Smooth muscle cell (in vitro differentiated cells): ENCODE results near the gene SERPINA4. TPM values are rescaled to one million over a fixed set of nuclear protein-coding genes. Genes with fewer than 3 reads are reported as not detected.

Experiments used
- DNase-seq: peaks from one replicate; lab custom pipeline; 2025; ENCODE audit not compliant: unreplicated experiment; lab: John Stamatoyannopoulos, UW
- H2AFZ ChIP-seq: fragments of 200-600 bp; sonication (generic); 2 replicates; pipeline ENCODE4 v1.6.0; 2016; ENCODE audit warnings: antibody characterized with exemption, low read depth, mild to moderate bottlenecking
- H3F3A ChIP-seq: fragments of 200-600 bp; sonication (generic); 2 replicates; pipeline ENCODE4 v1.6.0; 2017; ENCODE audit warnings: antibody characterized with exemption, low read depth
- H3K27ac ChIP-seq: fragments of 200-600 bp; sonication (generic); 2 replicates; pipeline ENCODE4 v1.5.1; 2016; ENCODE audit warnings: low read depth, mild to moderate bottlenecking
- H3K27me3 ChIP-seq: fragments of 200-600 bp; sonication (generic); 2 replicates; pipeline ENCODE4 v1.6.1; 2016; ENCODE audit warnings: low read depth, mild to moderate bottlenecking
- H3K36me3 ChIP-seq: fragments of 200-600 bp; sonication (generic); 2 replicates; pipeline ENCODE4 v1.5.1; 2016; ENCODE audit warnings: low read depth
- H3K4me1 ChIP-seq: fragments of 200-600 bp; sonication (generic); 2 replicates; pipeline ENCODE4 v1.5.1; 2016; ENCODE audit warnings: low read depth
- H3K4me2 ChIP-seq: fragments of 200-600 bp; sonication (generic); 2 replicates; pipeline ENCODE4 v1.6.0; 2016; ENCODE audit warnings: mild to moderate bottlenecking
- H3K4me3 ChIP-seq: fragments of 200-600 bp; sonication (generic); 2 replicates; pipeline ENCODE4 v1.5.1; 2016; ENCODE audit warnings: mild to moderate bottlenecking
- H3K79me2 ChIP-seq: fragments of 200-600 bp; sonication (generic); 2 replicates; pipeline ENCODE4 v1.6.0; 2016; ENCODE audit warnings: low read depth, mild to moderate bottlenecking
- H3K9ac ChIP-seq: fragments of 200-600 bp; sonication (generic); 2 replicates; pipeline ENCODE4 v1.6.0; 2016; ENCODE audit warnings: low read depth
- H3K9me3 ChIP-seq: fragments of 200-600 bp; sonication (generic); replicated peaks from 2 replicates; pipeline ENCODE4 v1.5.1; 2016; ENCODE audit warnings: low read depth
- H4K20me1 ChIP-seq: fragments of 200-600 bp; sonication (generic); 2 replicates; pipeline ENCODE4 v1.6.0; 2016; ENCODE audit warnings: low read depth
- WGBS: methylation state at CpG from one replicate; pipeline ENCODE4 v1.1.7; 2016; ENCODE audit warnings: low lambda C conversion rate; 5-methylcytosine and 5-hydroxymethylcytosine counted together
- polyA plus RNA-seq: library from polyadenylated mRNA; unstranded; fragments of >200 nt; fragmentation: Nextera tagmentation; extraction: Ambion mirVana; gene quantifications from 2 replicates; pipeline ENCODE4 v1.2.1, GENCODE V29; 2016
- total RNA-seq: library from RNA; depleted of rRNA; stranded (reverse); fragments of >200 nt; gene quantifications from 2 replicates; pipeline ENCODE4 v1.2.3, GENCODE V29; 2014
- TF ChIP-seq, protein P1 (sequence below): fragments of 200-600 bp; sonication (generic); IDR thresholded peaks from 2 replicates; pipeline ENCODE4 v1.5.1; 2017; ENCODE audit warnings: borderline replicate concordance, mild to moderate bottlenecking, antibody characterized with exemption; ENCODE audit not compliant: insufficient read depth, poor library complexity, severe bottlenecking

SERPINA4 gene
- total and polyA plus RNA-seq, 2 experiments from 2014 or later: not detected

- H3K9me3 ChIP-seq: no peaks in the 10 kb centered on the region
- TF ChIP-seq, protein P1, sequence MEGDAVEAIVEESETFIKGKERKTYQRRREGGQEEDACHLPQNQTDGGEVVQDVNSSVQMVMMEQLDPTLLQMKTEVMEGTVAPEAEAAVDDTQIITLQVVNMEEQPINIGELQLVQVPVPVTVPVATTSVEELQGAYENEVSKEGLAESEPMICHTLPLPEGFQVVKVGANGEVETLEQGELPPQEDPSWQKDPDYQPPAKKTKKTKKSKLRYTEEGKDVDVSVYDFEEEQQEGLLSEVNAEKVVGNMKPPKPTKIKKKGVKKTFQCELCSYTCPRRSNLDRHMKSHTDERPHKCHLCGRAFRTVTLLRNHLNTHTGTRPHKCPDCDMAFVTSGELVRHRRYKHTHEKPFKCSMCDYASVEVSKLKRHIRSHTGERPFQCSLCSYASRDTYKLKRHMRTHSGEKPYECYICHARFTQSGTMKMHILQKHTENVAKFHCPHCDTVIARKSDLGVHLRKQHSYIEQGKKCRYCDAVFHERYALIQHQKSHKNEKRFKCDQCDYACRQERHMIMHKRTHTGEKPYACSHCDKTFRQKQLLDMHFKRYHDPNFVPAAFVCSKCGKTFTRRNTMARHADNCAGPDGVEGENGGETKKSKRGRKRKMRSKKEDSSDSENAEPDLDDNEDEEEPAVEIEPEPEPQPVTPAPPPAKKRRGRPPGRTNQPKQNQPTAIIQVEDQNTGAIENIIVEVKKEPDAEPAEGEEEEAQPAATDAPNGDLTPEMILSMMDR: no peak
- no peaks in the 10 kb centered on the region for H3K36me3 ChIP-seq
- WGBS: 94% methylated on average over 6 of the region's 6 CpGs
- H3K4me3 ChIP-seq: no peak overlapping the region
- no peak overlapping the region for H3K4me2 ChIP-seq
- no peak for DNase-seq
- no peak overlapping the region for H3K9ac ChIP-seq
- no peaks in the 10 kb centered on the region for H3F3A ChIP-seq
- no peak overlapping the region for H2AFZ ChIP-seq
- no peaks in the 10 kb centered on the region for H3K27me3 ChIP-seq
- no peaks in the 10 kb centered on the region for H3K4me1 ChIP-seq
- no peaks in the 10 kb centered on the region for H3K79me2 ChIP-seq
- H4K20me1 ChIP-seq: no peaks in the 10 kb centered on the region
- no peak overlapping the region for H3K27ac ChIP-seq
Measured at GRCh38 chr14:94515856-94516255, 45.4 kb upstream of the SERPINA4 start.

DNA sequence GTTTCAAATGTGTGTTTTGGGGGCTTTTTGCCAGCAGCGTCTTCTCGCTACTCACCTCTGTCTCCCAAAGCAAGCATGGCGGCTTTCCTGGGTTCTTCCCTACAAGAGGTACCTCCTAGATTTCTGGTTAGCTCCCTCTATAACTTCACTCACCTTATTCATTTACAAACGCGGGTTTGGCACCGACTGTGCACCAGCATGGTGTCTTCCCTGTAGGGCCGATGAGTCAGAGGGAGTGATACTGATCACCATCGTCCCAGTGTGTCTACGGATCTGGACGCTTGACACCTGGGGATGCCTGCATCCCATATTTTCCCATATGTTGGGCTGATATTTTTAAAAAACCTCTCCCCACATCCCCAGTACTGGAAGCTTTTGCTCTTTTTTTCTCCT lies 44.0 kb upstream of the SERPINA4 start:
- no peaks in the 10 kb centered on the region for H3K36me3 ChIP-seq
- WGBS: 67% methylated on average over 10 of the region's 10 CpGs
- H3K27me3 ChIP-seq: no peaks in the 10 kb centered on the region
- H3K4me2 ChIP-seq: no peak overlapping the region
- H3K4me1 ChIP-seq: no peaks in the 10 kb centered on the region
- no peaks in the 10 kb centered on the region for H3K9me3 ChIP-seq
- H3K27ac ChIP-seq: no peak overlapping the region
- no peaks in the 10 kb centered on the region for H4K20me1 ChIP-seq
- no peak overlapping the region for H3K9ac ChIP-seq
- H3F3A ChIP-seq: no peaks in the 10 kb centered on the region
- no peak overlapping the region for H3K4me3 ChIP-seq
- H3K79me2 ChIP-seq: no peaks in the 10 kb centered on the region
- TF ChIP-seq, protein P1: no peak
- H2AFZ ChIP-seq: no peak overlapping the region
- no peak for DNase-seq

GRCh38 chr14:94517641-94518257 lies 43.5 kb upstream of the SERPINA4 start:
- DNase-seq: no peak
- Histone ChIP-seq H3K4me3 (no peak overlapping the region), H2AFZ (no peak overlapping the region), H3K4me1 (no peaks in the 10 kb centered on the region), H3F3A (no peaks in the 10 kb centered on the region), H3K27me3 (no peaks in the 10 kb centered on the region), H3K9ac (no peak overlapping the region), H3K9me3 (no peaks in the 10 kb centered on the region), H3K36me3 (no peaks in the 10 kb centered on the region), H3K27ac (no peak overlapping the region), H3K4me2 (no peak overlapping the region), H4K20me1 (no peaks in the 10 kb centered on the region), H3K79me2 (no peaks in the 10 kb centered on the region)
- TF ChIP-seq, protein P1: no peak
- 66% methylated on average over 7 of the region's 7 CpGs for WGBS
